C4-2B (cell line): ENCODE results near the gene ICA1.

Experiments
- ZFX ChIP-seq: fragments of 450-650 bp; IDR thresholded peaks from 2 replicates; pipeline ENCODE4 v1.6.1; 2017
- TF ChIP-seq, protein P1 (sequence below): fragments of 450-650 bp; conservative IDR thresholded peaks from 2 replicates; pipeline ENCODE4 v1.5.1; 2017; ENCODE audit warnings: mild to moderate bottlenecking

DNA sequence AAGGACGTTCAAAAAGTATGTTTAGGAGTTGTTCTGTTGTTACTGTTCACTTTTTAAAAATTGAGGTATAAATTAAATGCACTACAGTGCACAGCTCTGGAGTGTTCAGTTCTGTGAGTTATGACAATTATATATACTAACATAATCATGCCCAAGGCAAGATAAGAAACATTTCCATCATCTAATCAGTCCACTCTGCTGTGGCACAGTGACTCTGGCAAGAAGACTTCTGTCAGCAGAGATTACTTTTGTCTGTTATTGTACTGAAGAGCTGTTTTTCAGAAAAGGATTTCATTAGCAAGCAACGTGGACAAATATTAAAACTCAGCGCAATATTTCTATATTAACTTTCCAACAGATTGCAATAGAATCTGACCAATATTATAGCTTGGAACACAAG lies 32.0 kb downstream of the ICA1 start:
- TF ChIP-seq, protein P1, sequence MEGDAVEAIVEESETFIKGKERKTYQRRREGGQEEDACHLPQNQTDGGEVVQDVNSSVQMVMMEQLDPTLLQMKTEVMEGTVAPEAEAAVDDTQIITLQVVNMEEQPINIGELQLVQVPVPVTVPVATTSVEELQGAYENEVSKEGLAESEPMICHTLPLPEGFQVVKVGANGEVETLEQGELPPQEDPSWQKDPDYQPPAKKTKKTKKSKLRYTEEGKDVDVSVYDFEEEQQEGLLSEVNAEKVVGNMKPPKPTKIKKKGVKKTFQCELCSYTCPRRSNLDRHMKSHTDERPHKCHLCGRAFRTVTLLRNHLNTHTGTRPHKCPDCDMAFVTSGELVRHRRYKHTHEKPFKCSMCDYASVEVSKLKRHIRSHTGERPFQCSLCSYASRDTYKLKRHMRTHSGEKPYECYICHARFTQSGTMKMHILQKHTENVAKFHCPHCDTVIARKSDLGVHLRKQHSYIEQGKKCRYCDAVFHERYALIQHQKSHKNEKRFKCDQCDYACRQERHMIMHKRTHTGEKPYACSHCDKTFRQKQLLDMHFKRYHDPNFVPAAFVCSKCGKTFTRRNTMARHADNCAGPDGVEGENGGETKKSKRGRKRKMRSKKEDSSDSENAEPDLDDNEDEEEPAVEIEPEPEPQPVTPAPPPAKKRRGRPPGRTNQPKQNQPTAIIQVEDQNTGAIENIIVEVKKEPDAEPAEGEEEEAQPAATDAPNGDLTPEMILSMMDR = no peak
- no peak for TF ChIP-seq ZFX
